NCI-H446 treated with DMSO at 0.1 percent for 48 hours (cell line): ENCODE results near the gene SLC25A22.

ENCODE experiments used
- DNase-seq: peaks from one replicate; lab custom pipeline; 2025; lab: John Stamatoyannopoulos, UW

Gene SLC25A22

GRCh38 chr11:803467-803742, 5.3 kb upstream of the SLC25A22 start:
- DNase-seq: no peak

DNA sequence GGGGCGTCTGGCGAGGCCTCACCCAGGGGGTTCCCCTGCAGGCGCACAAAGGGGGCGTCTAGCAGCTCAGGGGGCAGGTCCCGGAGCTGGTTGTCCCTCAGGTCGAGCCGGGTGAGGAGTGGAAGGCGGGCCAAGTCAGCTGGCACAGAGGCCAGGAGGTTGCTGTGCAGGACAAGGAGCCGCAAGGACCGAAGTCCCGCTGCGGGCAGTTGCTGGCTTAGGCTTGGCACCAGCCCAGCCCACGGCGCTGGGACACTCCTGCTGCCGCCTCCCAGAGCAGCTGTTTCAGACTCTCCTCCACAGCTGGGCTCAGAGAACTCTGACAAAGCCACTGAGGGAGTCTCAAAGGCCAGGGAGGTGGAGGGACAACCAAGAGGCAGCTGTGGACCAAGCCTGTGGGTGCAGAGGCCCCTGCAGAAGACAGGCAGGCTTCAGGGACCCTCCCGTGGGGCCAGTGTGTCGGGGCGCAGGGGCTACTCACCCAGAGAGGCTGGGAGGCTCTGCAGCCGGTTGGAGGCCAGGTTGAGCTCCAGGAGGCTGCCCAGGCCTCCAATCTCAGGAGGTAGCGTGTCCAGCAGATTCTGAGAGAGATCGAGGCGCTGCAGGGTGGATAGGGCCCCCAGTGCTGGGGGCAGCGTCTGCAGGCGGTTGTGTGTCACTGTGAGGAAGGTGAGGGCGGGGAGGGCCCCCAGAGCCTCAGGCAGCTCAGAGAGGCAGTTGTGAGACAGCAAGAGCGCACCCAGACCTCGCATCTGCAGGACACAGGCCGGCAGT, 4.8 kb upstream of the SLC25A22 start:
- no peak for DNase-seq

GRCh38 chr11:802018-802617, 4.0 kb upstream of the SLC25A22 start:
- DNase-seq: no peak

- DNase-seq: no peak
Observed at GRCh38 chr11:801097-801780, 3.2 kb upstream of the SLC25A22 start.

- no peak for DNase-seq
Observed at GRCh38 chr11:800473-800872, 2.4 kb upstream of the SLC25A22 start.

DNA sequence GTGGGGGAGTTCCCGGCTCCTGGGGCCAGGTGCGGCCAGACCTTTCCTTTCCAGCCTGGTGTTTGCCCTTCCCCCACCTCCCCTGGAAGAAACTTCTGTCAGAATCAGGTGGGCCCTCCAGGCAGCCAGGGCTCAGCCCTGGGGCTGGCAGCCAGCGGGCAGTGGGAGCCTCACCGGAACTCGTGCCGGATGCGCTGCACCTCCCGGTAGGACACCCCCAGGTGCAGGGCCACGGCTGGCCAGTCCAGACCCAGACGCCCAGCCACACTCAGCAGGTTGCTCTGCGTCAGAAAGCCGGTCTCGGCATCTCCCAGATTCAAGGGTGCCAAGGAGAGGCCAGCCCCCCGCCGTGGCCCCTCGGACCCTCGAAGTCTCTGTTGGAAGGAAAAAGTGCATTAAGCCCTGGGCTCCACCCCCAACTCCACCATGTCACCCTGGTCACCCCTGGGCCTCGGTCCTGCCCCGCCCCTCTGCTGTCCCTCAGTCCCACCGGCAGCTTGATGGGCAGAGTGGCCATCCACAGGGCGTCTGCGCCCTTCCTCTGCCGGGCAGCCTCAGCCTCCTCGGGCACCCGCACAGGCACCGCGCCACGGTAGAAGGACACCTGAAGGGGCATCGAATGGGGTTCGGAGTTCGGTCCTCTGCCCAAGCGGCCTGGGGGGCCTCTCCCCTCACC, 1.7 kb upstream of the SLC25A22 start:
- DNase-seq: no peak

- DNase-seq: peak; percentile 69
Observed at GRCh38 chr11:797296-798092, 587 bp downstream of the SLC25A22 start.

GRCh38 chr11:796565-797295, 1.4 kb downstream of the SLC25A22 start:
- no peak for DNase-seq

DNA sequence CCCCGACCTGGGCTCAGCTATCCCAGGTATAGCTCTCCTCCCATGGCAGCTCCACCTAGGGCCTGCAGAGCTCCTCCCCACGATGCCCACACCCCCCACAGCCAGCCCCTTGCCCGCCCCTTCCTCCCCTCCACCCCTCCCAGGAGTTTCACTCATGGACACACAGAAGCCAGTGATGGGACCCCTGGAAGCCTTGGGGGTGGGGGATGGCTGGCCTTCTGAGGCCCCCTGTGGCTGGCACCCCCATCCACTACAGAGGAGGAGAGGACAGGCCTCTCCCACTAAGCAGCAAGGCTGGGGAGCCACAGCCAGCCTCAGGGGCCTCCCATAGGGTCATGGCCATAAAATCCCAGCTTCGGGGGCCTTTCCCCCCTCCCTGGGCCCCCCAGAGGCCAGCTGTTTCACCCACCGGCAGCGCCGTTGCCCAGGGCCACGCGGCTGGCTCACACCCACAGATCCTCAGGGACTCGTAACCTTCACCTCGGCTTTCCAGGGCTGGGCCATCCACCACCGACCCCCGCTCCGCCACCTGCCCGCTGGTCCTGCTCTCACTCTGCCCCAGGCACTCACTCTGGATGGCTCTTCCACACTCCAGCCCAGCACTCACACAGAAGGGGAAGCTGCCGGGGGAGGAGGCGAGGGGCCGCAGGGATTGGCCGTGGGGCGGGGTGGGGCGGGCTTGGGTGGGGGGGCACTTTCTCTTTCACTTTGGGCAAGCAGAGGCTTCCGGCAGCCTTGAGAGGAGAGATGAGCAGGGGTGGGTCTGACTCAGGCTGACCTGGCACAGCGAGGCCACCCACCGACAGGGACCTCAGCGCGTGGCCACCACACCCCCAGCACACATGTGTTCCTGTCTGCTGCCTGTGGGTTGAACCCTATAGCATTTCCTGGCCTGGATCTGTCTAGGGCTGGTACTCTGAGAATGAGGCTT, 2.2 kb downstream of the SLC25A22 start:
- DNase-seq: no peak

DNA sequence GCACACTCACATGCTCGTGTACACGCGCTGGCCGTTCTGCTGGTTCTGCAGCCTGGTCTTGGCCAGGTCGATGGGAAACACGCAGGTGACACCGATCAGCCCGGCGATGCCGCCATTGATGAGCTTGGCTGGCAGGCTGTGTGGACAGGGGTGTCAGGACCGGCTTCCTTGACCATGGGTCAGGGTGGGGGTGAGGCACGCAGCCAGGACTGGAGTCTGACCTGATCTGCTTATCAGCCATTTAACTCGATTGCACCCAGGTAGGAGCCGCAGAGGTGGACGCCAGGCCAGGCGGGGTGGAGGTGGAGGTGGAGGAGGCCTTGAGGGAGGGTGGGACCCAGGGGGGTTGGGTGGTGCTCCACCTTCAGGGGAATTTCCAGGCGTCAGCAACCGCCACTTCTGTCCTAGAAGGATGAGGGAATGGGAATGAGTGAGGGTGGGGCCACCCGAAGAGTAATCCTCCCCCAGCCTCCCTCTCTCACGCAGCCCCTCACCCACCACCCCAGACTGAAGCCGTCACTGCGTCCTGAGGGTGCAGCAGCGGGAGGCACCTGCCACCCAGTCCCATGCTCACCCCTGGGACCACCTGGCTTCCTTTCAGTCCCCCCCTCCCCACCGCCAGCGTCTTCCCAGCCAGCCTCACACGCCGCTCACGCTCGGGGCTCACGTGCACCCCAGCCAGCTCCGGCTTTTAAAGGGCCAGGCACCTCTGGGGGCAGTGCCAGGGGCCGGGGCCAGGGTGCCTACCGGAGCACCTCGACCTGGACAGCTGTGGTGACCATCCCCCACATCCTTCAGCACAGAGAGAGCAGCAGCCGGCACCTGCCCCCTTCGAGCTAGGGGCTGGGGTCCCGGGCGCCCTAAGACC, 3.1 kb downstream of the SLC25A22 start:
- DNase-seq: no peak

DNA sequence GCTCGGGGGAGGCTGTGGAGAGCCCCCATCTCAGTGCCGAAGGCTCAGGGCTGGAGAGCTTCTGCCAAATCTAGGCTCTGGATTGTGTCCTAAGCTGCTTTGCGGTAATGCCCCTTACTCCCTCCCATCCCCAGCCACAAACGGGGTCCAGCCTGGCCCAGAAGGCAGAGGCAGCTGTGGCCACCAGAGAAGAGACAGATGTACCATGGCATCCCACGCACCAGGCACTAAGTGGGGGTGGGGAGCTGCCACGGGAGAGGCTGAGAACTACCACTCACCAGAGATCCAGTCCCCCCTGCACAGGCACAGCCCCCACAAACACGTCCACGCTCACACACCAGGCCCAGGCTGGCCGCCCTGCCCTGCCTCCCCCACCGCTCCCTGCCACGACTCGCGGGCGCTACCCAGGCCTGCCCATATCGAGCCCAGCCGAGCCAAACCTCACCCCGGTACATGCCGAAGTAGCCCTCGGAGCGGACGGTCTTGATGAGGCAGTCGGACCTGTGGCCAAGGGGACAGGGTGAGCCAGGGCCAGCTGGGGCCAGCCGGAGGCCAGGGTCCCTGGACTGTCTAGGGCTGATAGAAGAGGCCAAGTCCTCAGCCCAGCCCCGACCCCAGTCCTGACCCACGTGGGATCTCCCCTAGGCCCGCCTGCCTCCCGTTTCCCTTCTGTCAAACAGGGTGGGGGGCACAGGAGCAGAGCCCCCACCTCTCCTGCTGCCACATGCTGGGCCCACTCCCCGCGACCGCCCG, 3.9 kb downstream of the SLC25A22 start:
- DNase-seq: no peak

DNA sequence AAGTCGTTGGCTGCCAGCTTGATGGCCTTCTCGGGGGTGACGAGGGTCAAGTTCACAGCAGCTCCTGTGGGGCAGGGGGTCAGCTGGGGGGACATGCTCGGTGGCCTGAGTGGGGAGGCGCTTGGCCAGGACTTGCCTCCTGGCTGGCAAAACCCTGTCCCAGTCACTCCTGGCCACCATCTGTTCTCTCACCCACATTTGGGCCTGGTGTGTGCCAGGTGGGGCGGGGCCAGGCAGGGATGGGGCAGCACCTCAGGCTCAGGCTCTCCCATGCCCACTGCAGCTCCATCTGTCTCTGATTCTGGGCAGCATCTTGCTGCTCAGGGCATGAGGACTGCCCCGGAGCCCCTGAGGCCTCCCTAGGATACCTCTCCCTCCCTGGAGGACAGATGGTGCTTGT, 4.5 kb downstream of the SLC25A22 start:
- peak; percentile 80 for DNase-seq

GRCh38 chr11:792873-793272, 5.2 kb downstream of the SLC25A22 start:
- no peak for DNase-seq

DNA sequence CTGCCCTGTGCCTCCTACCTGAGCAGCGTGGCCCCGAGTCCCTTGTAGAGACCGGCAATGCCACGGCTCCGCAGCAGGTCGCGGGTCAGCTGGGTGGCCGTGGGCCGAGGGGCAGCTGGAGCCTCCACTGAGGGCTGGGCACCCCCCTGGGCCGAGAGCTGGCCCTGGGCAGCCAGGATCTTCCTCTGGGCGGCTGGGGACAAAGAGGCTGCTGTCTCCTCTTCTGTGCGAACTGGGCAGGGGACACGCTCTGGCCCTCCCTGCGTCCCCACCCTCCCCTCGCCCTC, 5.6 kb downstream of the SLC25A22 start:
- no peak for DNase-seq

DNA sequence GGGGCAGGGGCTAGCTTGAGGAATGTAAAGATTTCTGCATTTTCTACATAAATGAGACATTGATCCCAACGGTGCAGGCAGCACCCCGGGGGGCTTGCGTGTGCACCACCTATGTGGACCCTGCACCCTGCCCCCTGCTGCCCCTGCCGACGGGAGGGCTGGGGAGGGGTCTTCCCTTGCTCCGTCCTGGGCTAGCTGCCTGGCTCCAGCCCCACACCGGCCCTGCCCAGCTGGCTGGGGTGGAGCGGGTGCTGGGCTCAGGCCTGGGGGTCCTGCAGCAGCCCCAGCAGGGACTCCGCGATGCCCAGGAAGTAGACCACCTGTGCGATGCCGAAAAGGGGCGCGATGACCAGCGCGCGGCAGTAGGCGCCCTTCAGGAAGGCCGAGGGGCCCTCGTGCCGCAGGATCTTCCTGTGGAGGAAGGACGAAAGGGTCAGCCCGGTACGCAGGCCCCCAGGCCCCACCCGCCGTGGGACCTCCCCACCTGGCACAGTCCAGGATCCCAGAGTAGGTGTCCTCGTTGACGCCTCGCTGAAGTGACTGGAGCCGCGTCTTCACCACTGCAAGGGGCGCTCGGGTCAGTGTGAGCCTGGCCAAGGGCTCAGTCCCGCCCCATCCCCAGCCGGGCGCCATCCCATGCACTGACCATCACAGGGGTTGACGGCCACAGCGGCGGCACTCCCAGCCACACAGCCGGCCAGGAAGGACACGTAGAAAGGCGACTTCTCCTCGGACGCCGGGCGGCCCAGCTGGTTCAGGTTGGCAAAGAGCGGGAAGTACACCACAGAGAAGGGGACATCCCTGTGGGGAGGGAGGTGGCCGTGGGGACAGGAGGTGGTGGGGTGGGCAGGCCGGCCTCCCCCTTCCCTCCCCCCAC, 6.2 kb downstream of the SLC25A22 start:
- no peak for DNase-seq

- DNase-seq: no peak
Observed at GRCh38 chr11:790721-791564, 7.1 kb downstream of the SLC25A22 start.

DNA sequence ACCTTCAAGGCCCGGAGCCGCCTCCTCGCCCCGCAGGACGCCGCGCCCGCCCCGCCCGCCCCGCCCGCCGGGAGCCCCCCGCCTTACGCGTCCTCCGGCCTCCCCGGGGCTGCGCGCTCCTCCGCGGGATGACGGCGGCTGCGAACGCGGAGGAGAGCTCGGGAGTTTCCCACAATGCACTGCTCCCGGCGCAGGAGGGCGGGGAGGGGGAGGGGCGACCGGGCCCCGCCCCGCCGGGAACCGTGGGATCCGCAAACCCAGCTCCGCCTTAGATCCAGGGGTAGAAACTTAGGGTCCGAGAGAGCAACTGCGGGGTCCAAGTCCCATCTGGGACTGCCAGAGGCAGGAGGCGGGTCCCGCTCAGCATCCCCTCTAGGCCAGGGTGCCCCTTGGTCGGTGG, 8.1 kb downstream of the SLC25A22 start, which contains the start of gene CEND1:
CEND1 (minus strand) TSS at position 148 of the 400 bp plus-strand sequence. CDS start 1,514 bp downstream, outside the sequence.
- DNase-seq: no peak
